ENCODE measurements around the gene EDARADD. TPM values are rescaled to one million over a fixed set of nuclear protein-coding genes. Genes with fewer than 3 reads are reported as not detected.

Gene EDARADD
- total and polyA plus RNA-seq, 2 of the 8 experiments (the other 6 are each of a cell fraction or from before 2014, with no cell fraction given) = 3.4 to 6.1 TPM

DNA sequence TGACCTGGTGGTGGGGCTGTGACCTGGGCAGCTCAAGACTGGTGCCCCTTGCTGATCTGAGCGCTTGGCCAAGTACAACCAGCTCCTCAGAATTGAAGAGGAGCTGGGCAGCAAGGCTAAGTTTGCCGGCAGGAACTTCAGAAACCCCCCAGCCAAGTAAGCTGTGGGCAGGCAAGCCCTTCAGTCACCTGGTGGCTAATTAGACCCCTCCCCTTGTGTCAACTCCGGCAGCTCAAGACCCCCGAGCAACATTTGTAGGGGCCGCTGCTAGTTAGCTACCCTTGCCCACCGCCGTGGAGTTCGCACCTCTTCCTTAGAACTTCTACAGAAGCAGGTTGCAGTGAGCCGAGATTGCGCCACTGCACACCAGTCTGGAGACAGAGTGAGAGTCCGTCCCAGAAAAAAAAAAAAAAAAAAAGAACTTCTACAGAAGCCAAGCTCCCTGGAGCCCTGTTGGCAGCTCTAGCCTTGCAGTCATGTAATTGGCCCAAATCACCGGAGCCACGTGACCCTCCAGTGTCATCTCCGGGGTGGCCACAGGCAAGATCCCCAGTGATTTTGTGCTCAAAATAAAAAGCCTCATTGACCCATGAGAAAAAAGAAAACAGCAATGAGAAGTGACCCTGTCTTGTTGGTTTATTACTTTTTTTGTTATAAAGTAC is 90.4 kb downstream of the EDARADD start:
- Histone ChIP-seq H3K56ac (replicated peaks; ENCODE audit: insufficient read length, low read depth, low read length) (no peak overlapping the region), H4K8ac (ENCODE audit: extremely low read depth, insufficient read depth, low read length) (no peak overlapping the region), H3K9me3 (ENCODE audit: insufficient read depth in 2 of 2, low read depth in 1 of 2, low read length in 1 of 2) (no peaks in the 10 kb centered on the region), H2AFZ (ENCODE audit: low read length) (no peak overlapping the region), H2BK15ac (ENCODE audit: low read length) (no peak overlapping the region), H2BK20ac (ENCODE audit: low read length) (no peak overlapping the region), H4K91ac (replicated peaks; ENCODE audit: insufficient read length, low read length) (no peak overlapping the region), H3K9ac (replicated peaks in 1 of 4; ENCODE audit: extremely low read depth in 1 of 4, low read depth in 3 of 4, low read length in 3 of 4) (no peak overlapping the region), H3K14ac (ENCODE audit: insufficient read length) (no peak overlapping the region), H3K79me1 (ENCODE audit: low read depth, low read length) (no peaks in the 10 kb centered on the region), H2BK5ac (ENCODE audit: low read depth, low read length) (no peak overlapping the region), H3K4ac (replicated peaks; ENCODE audit: insufficient read length, low read depth, low read length) (no peak overlapping the region), H3K27me3 (replicated peaks in 1 of 4; ENCODE audit: control insufficient read depth in 3 of 4, extremely low read depth in 1 of 4, insufficient read depth in 3 of 4, low read length in 3 of 4) (no peaks in the 10 kb centered on the region), H3K23ac (ENCODE audit: insufficient read length) (no peak overlapping the region), H4K20me1 (replicated peaks in 1 of 2; ENCODE audit: control insufficient read depth in 1 of 2, insufficient read depth in 2 of 2, low read length in 2 of 2) (no peaks in the 10 kb centered on the region), H4K5ac (ENCODE audit: insufficient read length, low read depth, low read length) (no peak overlapping the region), H3K36me3 (ENCODE audit: control insufficient read depth in 2 of 4, insufficient read depth in 4 of 4, low read length in 3 of 4) (no peaks in the 10 kb centered on the region; a peak in 1 of 8 replicates), H3K79me2 (ENCODE audit: control insufficient read depth in 1 of 2, insufficient read depth in 2 of 2, low read length in 2 of 2) (no peaks in the 10 kb centered on the region), H3K4me3 (ENCODE audit: extremely low read depth in 1 of 4, insufficient read depth in 2 of 4, low read depth in 3 of 4, low read length in 4 of 4) (no peak overlapping the region), H3K4me1 (replicated peaks in 1 of 4; ENCODE audit: control insufficient read depth in 3 of 4, insufficient read depth in 4 of 4, low read length in 3 of 4) (peaks cover 0 to 7% (median 3%) of the 10 kb centered on the region in 4 experiments; a peak in 4 of 7 replicates), H2AK5ac (ENCODE audit: low read depth, low read length) (no peak overlapping the region), H2BK120ac (replicated peaks; ENCODE audit: low read depth, low read length) (no peak overlapping the region), H3K23me2 (ENCODE audit: low read depth, low read length) (no peaks in the 10 kb centered on the region), H3K4me2 (ENCODE audit: insufficient read depth in 1 of 2, low read depth in 2 of 2, low read length in 2 of 2) (no peak overlapping the region), H3K18ac (ENCODE audit: extremely low read depth, low read length) (no peak overlapping the region), H2BK12ac (ENCODE audit: low read depth, low read length) (no peak overlapping the region), H3K27ac (ENCODE audit: low read depth, low read length) (no peak overlapping the region)
- FAIRE-seq (no peak), DNase-seq (ENCODE audit: low read depth in 1 of 2, low spot score in 2 of 2) (no peak)
- CTCF ChIA-PET (ENCODE audit: partially characterized antibody) = interaction anchor here (0.6 to 1.6 kb wide), 5 partner anchors 12 to 348 kb away, joined by 3 to 6 read pairs (median 3); no protein-coding TSS in a partner anchor
- POLR2A ChIA-PET (ENCODE audit: partially characterized antibody) = no interaction called here
- TF ChIP-seq RNF2 (IDR thresholded peaks at IDR 0.05; ENCODE audit: borderline replicate concordance, low read depth, low read length, missing control alignments, poor library complexity, severe bottlenecking) (no peak), SAP30 (IDR thresholded peaks at IDR 0.05; ENCODE audit: insufficient read depth, insufficient replicate concordance, low read length) (no peak), NRF1 (IDR thresholded peaks at IDR 0.05; ENCODE audit: low read depth, low read length) (no peak), RXRA (IDR thresholded peaks at IDR 0.05; ENCODE audit: insufficient read depth, low read depth, low read length) (no peak), RBBP5 (IDR thresholded peaks at IDR 0.05; ENCODE audit: borderline replicate concordance, low read depth, low read length) (no peak), JUN (IDR thresholded peaks at IDR 0.05; ENCODE audit: low read depth, low read length) (no peak), NANOG (IDR thresholded peaks at IDR 0.05; ENCODE audit: insufficient read depth, low read depth, low read length, poor library complexity, severe bottlenecking) (no peak), EP300 (IDR thresholded peaks at IDR 0.05; ENCODE audit: borderline replicate concordance in 1 of 2, low read depth in 2 of 2, low read length in 2 of 2) (no peak), CEBPB (IDR thresholded peaks at IDR 0.05; ENCODE audit: low read depth, low read length) (no peak)
- WGBS, 2 experiments (ENCODE audit: extremely low coverage in 1 of 2, insufficient coverage in 1 of 2, insufficient read length in 1 of 2, insufficient replicate concordance in 2 of 2, low coverage in 1 of 2, low lambda C conversion rate in 2 of 2, missing lambda C conversion rate in 1 of 2) = 91% methylated on average over 8 of the region's 14 CpGs; no CpG with 5 or more reads in 1 of the 2 experiments
